ENCODE results near the gene TUBGCP6. TPM values are rescaled to one million over a fixed set of nuclear protein-coding genes. Genes with fewer than 3 reads are reported as not detected.

TUBGCP6 gene
- total and polyA plus RNA-seq, 2 experiments from 2014 or later = 18.6 to 47.1 TPM

DNA sequence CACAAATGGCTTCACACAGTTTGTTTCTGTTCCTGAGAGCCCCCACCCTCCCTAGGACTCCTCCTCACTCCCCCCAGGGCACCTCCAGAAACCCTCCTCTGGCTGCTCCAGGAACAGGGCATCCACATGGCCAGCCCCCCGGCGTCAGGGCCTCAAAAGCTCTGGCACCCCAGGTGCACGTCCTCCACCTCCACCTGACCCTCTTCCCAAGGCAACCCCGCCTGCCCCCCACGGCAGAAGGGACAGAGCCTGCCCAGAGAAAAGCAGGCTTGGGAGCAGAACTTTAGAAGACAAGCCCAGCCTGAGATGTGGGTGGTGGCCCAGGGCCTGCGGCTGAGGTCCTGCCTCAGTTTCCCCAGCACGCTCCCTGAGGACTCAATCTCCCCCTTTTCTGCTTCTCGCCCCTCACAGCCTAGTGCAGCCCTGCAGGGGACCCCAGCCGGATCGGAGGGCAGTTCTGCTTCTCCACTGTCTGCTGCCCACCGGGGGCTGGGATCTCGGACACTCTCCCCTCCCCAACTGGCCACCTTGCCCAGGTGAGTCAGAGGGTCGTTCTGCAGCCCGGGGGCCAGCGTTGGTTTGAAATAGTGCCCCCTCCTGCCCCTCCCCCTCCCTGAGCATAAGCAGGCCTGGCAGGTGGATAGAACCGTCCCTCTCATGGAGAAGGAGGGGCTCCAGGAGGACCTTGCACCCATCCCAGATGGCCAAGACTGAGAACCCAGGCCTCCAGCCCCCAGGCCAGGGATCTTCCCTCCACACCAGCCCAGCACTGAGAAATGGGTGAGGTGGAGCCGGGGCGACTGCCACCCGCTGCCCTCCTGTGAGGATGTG is 61.5 kb downstream of the TUBGCP6 start:
- no peak overlapping the region for H3K27ac Mint-ChIP-seq

More for the DNA sequence above, 61.5 kb downstream of the TUBGCP6 start:
- H3K9me3 Mint-ChIP-seq = no peaks in the 10 kb centered on the region
- Histone ChIP-seq H3K9me2 (ENCODE audit: insufficient read depth) (no peaks in the 10 kb centered on the region), H4K20me1 (replicated peaks; ENCODE audit: insufficient read depth) (peaks cover 5% of the 10 kb centered on the region; the same call in 1 of the 2 replicates), H3K36me3 (ENCODE audit: insufficient read depth) (no peaks in the 10 kb centered on the region), H3K27me3 (ENCODE audit: insufficient read depth) (0 out of 2 replicates have a peak, but pooled peaks cover 10% of the 10 kb centered on the region), H2AFZ (no peak overlapping the region), H3K27ac (ENCODE audit: low read depth) (no peak overlapping the region), H3K4me3 (no peak overlapping the region; the same call in 1 of the 2 replicates), H3K79me2 (replicated peaks; ENCODE audit: insufficient read depth) (peaks cover 19% of the 10 kb centered on the region), H3K4me1 (ENCODE audit: insufficient read depth) (peaks cover 13% of the 10 kb centered on the region), H3F3A (replicated peaks; ENCODE audit: low read depth) (no peaks in the 10 kb centered on the region), H3K4me2 (peak overlapping the region; percentile 84; the same call in 1 of the 2 replicates)
- peaks cover 10% of the 10 kb centered on the region for H3K4me1 Mint-ChIP-seq
- no peak for TF ChIP-seq POLR2AphosphoS5 (IDR thresholded peaks at IDR 0.05; ENCODE audit: low read depth)
- TF ChIP-seq NANOG (IDR thresholded peaks at IDR 0.05; ENCODE audit: borderline replicate concordance) = no peak
- no peak for TF ChIP-seq ZNF114 (CRISPR knock-in tag; IDR thresholded peaks at IDR 0.05)
- TF ChIP-seq, protein P1, sequence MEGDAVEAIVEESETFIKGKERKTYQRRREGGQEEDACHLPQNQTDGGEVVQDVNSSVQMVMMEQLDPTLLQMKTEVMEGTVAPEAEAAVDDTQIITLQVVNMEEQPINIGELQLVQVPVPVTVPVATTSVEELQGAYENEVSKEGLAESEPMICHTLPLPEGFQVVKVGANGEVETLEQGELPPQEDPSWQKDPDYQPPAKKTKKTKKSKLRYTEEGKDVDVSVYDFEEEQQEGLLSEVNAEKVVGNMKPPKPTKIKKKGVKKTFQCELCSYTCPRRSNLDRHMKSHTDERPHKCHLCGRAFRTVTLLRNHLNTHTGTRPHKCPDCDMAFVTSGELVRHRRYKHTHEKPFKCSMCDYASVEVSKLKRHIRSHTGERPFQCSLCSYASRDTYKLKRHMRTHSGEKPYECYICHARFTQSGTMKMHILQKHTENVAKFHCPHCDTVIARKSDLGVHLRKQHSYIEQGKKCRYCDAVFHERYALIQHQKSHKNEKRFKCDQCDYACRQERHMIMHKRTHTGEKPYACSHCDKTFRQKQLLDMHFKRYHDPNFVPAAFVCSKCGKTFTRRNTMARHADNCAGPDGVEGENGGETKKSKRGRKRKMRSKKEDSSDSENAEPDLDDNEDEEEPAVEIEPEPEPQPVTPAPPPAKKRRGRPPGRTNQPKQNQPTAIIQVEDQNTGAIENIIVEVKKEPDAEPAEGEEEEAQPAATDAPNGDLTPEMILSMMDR (conservative IDR thresholded peaks at IDR 0.05; ENCODE audit: low read depth in 2 of 2) = no peak
- TF ChIP-seq REST (IDR thresholded peaks at IDR 0.05; ENCODE audit: unreplicated experiment) = no peak
- TF ChIP-seq JUNB (IDR thresholded peaks at IDR 0.05; ENCODE audit: unreplicated experiment) = no peak
- no peak for TF ChIP-seq CREB1 (CRISPR knock-in tag; IDR thresholded peaks at IDR 0.05; ENCODE audit: low read depth)
- TF ChIP-seq EZH2phosphoT487 (IDR thresholded peaks at IDR 0.05; ENCODE audit: unreplicated experiment) = no peak
- no peak for TF ChIP-seq ETS1 (IDR thresholded peaks at IDR 0.05)
- peak overlapping the region; percentile 42; the same call in 1 of the 3 replicates for H3K4me3 Mint-ChIP-seq
- H3K27me3 Mint-ChIP-seq (ENCODE audit: insufficient read depth, low read depth, poor library complexity) = peaks cover 19% of the 10 kb centered on the region
- DNase-seq (ENCODE audit: low spot score) (no peak), ATAC-seq (no peak)
- H3K36me3 Mint-ChIP-seq (ENCODE audit: low read depth) = peaks cover 4% of the 10 kb centered on the region; the same call in 1 of the 3 replicates
